Activated CD8-positive, alpha-beta memory T cell treated with anti-CD3 and anti-CD28 coated beads, Interleukin-2, amount 50 U/mL, for 4 hours (primary cell): Measurements from ENCODE around the gene PRRX1.

Experiments used
- DNase-seq: peaks from one replicate; pipeline ENCODE4 v3.0.0-alpha.2; 2020

Gene PRRX1

DNA sequence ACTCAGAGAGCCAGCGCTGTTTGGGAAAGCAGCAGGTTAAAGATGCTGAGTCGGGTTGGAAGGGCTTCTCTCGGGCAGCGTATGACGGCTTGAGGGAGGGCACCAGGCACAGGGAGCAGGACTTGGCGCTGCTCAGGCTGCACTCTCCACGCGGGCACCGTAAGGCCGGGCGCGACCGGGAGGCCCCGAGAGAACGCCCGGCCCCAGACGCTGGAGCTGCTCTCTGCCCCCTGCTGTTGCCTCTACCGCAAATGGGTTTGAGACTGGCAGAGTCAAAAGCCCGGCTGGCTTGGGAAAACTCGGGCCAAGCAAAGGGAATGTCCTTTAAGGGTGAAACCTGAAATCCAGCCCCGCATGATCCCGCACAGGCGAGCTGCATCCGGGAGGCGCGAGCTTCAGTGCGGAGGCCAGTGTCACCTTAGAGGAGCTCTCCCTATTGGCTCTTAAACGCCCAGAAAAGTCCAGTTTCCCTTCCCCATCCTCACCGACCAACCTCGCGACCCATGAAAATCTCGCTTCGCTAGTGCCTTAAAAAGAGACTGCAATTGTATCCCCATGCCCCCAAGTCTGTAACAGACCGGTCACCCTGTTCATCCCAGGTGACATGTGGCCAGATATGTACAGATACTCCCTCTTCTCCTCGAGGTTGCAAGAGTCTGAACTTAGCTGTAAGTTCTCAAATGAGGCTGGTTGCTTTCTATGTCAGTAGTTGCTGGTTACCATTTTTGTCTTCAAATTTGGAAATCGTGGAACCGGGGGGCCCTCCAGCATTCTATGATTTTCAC, 1.1 kb downstream of the PRRX1 start:
- DNase-seq: no peak

DNA sequence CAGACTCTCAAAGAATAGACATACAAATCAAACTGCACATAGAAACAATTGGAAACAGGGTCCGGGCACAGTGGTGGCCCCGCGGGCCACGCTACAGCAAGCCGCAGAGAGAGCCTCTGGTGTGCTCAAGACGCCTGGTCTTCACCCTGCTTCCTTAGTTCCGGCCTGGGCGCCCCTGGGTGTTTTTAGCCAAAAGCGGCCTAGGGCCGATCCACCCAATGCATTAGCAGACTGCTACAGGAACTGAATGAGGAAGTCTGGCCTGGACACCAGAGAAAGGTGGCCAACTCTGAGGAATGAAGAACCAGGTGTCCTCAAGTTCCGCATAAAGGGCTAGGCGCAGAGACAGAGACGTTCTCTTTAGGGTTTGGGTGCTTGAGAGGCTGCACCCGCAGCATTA, 1.7 kb downstream of the PRRX1 start:
- DNase-seq: no peak

GRCh38 chr1:170666541-170667254, 2.8 kb downstream of the PRRX1 start:
- no peak for DNase-seq

DNA sequence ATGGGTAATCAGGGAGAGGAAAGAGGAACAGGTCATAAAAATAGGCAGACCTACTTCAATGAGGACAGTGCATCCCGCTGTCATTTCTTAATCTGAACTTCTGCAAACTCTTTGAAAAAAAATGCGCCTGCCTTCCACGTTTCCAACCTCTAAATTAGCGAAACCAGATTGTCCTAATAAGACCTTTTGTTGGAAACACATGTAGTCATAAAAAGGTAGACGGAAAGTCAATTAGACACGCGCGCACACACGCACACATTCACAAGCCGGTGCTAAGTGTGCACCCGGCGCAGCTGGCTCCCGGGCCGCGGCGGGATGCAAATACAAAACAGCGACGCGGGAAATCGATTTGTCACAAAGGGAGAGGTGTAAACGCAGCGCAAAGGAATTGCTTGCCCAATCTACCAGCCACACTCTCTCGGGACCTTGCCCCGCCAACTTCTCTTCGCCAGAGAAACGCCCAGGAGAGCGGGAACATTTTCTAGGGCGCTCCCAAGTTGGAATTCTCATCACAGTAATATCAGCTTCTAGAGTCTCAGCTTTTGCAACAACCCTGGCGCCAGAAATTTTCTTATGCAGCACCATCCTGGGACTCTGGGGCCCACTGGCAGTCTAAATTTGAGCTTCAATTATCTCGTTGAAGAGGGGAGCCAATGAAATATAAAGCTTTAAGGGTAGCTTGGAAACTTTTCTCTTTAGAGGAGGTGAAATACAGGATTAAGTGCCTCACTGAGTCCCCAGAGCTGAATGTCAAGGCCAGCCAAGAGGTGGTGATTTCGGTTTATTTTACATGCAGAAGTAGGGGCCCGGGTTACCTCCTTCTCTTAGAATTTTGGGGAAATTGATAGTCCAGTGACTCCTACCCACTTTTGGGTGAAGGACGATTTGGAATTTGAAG, 4.5 kb downstream of the PRRX1 start:
- DNase-seq: no peak

GRCh38 chr1:170669107-170669445, 5.1 kb downstream of the PRRX1 start:
- no peak for DNase-seq

DNA sequence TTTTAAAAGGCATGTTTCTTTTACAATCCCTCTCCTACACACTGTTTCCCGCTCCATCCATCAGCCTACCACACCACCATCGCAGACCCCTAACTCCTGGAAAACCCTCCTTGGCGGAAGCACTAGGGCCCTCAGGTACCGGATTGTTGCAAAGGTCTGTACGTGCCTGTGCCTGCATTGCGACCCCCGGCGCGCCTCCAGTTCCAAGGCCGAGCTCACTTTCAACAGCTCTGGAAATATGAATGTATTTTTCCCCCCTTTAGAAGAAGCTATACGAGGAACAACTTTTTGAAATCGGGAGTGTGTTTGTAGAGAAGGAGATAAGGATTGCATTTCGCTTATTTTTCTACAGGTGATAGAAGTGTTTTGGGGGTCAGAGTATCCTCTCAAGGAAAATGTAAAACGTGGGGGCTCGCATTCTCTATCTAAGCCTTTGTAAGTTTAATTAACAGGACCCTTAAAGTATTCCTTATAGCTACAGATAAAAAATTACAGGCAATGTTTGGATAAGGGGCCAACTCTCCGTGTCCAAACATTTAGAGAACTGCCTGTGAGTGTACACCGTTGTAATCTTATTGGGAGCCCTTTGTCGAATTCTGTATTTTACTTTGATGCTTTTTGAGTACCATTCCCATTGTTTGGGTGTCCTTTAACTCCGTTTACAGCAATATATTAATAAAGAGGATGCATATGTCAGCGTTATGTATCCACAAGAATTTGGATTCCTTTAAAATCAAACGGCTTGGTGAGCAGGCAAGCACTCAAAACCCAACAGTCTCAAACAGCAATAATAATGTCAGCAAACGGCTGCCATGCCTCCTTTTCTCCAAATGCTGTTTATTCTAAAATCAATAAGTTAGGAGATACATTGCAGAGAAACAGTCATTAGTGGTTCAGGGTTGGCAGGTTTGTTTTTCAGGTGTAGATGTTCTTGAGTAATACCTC, 5.9 kb downstream of the PRRX1 start:
- no peak for DNase-seq

DNA sequence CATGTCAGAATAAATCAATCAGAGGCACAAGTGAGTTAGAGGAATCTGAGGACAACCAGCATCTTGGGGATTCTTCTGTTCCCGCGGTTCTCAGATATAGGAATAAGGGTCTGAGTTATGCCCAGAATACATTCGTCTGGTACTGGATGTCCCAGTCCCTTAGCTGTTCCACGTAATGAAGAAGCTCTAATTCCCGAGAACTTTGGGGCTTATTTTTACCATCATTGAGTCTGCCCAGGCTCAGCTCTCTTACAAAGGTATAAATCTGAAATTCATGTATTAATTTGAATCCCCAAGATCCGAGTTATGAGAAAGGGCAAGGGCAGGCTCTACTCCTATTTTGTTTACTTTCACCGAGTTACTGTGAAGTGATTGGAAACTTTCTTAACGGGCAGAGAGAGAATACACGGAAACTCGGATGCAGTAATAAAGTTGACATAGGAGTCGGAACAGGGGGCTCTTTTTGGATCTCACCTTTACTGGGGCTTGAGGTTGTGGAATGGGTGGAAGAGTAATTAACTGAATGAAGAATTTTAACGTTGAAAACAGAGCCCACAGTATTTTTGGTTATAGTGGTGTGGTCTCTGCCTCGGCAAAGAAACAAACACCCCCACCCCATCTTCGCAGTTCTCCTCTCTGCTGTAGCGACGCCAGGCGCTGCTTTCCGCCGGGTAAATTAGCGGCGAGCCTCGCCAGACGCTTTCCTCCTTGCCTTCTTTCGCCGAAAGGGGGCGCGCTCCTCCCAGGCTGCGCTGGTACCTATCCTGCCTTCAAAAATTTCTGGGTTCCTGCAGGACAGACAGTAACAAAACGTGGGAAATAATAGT, 7.1 kb downstream of the PRRX1 start:
- DNase-seq: no peak

- DNase-seq: no peak
Observed at GRCh38 chr1:170671629-170671963, 7.7 kb downstream of the PRRX1 start.

DNA sequence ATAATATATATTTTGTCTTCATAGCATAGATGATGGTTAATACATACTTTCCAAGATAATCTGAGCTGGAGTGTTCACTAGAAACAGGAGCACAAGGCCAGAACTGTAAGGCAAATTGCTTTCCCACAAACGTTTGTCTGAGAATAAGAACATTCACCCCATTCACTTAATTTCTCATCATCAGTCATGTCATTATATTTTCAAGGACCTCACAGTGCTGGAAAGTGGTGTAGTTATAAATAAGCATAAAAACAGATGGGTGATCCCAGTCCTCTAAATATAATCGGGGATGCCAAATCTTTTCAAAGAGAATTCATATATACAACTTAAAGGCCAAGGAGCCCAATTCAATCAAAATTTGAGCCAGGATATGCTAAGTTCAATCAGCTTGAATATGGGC, 8.4 kb downstream of the PRRX1 start:
- DNase-seq: no peak

- no peak for DNase-seq
Observed at GRCh38 chr1:170674239-170674638, 10.3 kb downstream of the PRRX1 start.

GRCh38 chr1:170674986-170675385, 11.1 kb downstream of the PRRX1 start:
- no peak for DNase-seq

DNA sequence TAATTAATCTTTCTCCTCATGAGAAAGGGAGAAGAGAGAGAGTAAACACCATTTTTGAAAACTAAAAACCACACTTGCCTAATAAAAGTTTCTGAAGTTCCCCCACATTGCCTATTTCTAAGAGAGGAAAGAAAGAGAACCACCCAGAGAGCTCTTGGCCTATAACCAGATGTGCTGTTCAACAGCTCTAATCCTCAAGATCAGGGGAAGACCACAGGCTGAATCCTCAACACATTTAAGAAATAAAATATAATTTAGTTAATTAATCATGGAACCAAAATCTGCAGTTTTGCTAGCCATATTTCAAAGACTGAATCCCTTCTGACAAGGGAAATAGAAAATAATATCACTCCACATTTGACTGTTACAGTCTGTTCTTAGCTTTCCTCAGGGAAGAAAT, 11.9 kb downstream of the PRRX1 start:
- DNase-seq: no peak

DNA sequence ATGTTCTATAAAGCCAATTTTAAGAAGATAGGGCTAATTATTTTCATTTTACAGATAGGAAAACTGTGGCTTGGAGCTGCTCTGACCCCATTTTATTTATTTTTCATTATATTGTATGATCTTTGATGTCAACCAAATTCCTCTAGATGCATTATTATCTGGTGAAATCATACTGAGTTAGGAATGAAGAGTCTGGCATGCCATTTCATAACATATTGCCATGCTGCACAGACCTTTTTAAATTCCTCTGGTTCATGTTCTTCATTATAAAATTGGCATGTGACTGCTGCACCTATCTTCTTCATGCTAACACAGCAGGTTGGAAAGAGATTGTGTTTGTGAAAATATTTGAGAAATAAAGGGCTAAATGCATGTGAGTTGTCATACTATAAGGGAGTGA, 12.7 kb downstream of the PRRX1 start:
- no peak for DNase-seq

DNA sequence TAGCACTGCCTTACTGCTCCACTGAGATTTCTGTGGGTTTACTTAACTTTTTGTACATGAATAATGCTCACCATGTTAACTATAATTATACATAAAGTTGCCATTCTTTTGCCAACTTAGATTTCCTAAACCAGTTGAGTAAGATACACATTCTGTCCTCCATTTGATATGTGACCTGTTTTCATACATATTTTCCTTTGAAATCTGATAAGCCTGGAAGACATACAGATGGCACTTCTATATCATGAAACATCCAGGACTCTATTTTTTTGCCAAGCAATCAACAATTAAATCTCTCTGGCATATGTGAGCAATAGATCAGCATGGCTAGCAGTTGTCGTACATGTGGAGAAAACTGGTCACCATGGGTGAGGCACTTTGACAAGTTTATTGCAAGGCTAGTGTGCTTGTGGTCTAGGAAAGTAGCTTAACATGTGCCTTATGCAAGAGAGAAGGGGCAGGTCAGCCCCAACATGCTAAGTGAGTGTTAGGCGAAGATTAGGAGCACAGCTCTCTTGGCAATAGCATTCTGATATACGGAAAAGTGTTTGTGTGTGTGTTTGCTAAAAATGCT, 14.2 kb downstream of the PRRX1 start:
- no peak for DNase-seq

DNA sequence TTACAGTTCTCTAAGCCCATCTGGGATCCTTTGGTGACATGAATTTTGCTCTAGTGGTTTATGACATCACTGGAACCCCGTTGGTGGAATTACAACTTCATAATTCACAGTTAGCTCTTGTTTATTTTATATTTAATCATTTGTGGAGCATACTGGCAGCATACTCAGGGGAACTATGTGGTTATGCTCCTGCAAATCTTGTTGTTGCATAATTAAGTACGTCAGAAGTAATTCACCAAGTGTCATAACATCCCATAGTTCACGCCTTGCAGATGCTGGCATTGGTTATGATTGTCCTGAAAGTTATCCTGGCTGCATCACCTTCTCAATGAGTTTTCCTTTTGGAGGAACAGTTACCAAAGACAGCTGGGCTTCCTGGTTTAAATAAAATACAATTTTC, 16.5 kb downstream of the PRRX1 start:
- DNase-seq: no peak

- DNase-seq: no peak
Observed at GRCh38 chr1:170682169-170682568, 18.2 kb downstream of the PRRX1 start.

DNA sequence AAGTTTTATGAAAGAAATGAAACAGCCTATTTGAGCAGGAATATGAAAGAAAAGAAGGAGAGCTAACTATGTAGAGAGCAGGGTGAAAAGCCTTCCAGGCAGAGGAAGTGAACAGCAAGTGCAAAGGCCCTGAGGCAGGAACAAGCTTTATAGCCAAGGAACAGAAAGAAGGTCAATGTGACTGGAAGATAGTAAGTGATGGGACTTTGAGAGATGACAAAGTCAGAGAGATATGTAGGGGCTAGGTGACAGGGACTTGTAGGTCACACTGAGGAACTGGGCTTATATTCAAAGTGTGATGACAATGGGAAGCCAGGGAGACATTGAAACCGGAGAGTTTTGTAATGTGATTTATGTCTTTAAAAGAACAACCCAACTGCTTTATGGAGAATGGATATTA, 18.9 kb downstream of the PRRX1 start:
- no peak for DNase-seq

DNA sequence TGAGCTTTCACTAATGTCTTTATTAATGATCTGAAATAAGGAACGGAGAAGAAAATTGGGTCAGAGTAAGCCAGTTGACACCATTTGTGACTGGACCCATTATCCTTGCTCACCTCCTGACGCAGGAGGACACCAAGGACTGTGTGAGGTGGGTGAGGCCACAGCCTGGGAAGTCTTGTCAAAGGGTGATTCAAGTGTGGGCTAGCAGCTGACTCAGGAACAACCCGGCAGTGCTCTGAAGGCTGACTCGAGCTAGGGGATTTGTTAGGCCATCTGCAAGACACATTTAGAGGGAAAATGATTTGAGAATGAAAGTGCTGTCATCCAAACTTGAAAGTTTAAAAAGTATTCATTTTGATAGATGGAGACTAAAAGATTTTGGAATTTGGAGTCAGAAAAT, 21.2 kb downstream of the PRRX1 start:
- DNase-seq: no peak

DNA sequence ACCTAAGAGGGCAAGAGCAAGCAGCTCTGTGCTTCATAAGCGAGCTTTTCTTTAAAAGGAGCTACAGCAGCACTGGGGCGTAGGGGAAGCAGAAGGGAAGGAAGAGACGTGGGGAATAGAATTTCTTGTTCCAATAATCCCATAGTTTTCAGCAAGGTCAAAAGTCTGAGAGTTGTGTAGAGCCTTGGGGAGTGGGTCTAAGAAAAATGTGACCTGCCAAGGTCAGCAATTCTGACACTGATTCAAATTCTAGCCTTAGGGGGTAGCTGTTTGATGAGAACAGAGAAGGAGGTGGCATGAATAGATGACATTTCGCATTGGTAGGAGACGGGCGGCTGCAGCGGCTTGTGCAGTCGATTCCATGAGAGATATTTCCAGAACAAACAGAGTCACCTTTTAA, 22.4 kb downstream of the PRRX1 start:
- DNase-seq: no peak

DNA sequence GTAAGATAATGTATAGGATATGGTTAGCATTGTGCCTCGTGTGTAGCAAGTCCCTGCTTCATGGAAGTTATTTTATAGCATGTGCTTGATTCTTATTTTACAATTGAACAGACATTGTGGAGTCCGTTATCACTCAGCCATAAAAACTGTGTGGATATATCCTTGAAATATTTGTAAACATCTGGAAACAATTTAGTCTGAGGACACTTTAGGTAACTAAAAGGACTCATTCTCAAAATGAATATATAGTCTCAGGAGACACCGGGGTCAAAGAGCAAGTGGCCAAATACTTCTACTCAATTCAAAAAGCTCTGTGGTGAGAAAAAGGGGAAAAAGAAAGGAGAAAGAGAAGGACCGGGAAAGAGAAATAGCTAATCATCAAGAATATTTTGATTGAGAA, 23.7 kb downstream of the PRRX1 start:
- DNase-seq: no peak

DNA sequence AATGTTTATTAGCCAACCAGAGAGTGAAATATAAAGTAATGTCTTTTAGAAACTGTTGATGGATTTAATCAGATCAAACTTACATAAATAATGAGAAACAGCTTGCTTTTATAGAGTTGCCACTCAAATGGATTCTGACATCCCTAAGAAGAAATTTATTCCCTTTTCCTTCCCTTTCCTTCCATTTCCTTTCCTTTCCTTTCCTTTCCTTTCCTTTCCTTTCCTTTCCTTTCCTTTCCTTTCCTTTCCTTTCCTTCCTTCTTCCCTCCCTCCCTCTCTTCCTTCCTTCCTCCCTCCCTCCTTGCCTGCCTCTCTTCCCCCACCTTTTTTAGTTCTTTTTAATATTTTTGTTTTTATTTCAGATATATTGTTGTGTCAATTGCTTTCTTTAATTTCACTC, 27.3 kb downstream of the PRRX1 start:
- DNase-seq: no peak
